ENCODE results near the gene LHPP.

The LHPP gene

DNA sequence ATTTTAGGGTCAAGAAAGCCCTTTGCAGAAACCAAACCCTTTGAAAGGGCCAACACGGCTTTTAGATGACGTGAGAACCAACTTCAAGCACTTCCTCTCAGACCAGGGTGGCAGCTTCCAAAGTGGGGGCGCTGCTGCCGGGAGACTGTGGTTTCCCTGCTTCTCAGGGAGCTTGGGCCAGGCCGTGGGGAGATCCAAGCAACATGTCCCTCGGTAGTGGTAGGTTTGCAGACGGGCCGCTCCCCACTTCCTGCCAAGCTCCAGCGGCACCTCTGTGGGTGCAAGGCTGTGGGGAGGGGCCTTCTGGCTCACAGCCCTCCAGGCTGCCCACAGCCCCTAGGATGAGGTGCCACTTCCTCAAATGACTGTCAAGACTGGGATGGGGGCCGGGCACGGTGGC lies 150.1 kb downstream of the LHPP start:
- peak; percentile 51 for DNase-seq

- DNase-seq, result peak; percentile 40
Observed at GRCh38 chr10:124612611-124613498, 151.2 kb downstream of the LHPP start.

GRCh38 chr10:124614003-124614659 lies 152.5 kb downstream of the LHPP start:
- DNase-seq, result no peak

DNA sequence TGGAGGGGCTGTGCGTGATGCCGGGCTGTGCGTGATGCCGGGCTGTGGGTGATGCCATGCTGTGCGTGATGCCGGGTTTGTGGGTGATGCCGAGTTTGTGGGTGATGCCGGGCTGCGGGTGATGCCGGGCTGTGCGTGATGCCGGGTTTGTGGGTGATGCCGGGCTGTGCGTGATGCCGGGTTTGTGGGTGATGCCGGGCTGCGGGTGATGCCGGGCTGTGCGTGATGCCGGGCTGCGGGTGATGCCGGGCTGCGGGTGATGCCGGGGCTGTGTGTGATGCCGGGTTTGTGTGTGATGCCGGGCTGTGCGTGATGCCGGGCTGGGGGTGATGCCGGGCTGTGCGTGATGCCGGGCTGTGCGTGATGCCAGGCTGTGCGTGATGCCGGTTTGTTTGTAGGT lies 153.6 kb downstream of the LHPP start:
- DNase-seq, result no peak

- no peak for DNase-seq
Observed at GRCh38 chr10:124616040-124616835, 154.6 kb downstream of the LHPP start.

DNA sequence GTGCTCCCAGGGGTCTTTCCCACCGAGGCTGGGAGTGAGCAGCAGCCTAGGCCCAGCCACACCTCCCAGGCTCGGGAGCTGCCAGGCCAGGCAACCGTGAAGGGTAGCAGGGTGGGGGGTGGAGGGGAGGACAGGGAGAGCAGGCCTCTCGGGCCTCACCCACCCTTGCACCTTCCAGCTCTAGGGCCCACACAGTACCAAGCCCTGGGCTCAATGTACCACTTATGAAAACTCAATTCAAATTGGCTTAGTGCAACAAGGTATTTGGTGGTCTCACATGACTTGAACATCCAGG lies 155.2 kb downstream of the LHPP start:
- no peak for DNase-seq

DNA sequence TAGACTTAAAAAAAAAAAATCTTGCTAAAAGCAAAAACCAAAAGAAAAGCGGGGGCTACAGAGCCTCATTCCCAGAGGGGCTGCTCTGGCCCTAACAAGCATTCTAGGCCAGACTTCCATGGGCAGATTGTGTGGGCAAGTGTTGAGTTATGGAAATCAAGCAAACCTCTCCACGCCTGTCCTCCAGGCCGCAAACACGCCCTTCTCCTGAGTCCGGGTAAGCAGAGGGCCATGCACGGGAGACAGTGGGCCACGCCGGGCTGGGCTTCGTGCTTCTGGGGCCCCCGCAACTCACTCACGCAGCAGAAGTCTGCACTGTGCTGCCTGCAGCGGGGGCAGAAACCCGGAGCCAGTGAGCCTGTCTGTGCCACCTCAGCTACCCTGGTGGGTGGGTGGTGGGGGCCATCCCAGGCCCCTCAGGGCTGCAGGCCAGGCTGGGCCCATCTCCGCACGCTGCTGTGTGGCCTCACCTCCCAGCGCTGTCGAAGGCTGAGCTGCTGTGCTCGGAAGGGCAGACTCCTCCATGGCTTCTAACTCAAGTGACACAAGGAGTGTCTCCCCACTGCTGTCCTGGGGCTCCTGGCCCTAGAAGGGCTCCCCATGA lies 156.9 kb downstream of the LHPP start:
- DNase-seq, result no peak

DNA sequence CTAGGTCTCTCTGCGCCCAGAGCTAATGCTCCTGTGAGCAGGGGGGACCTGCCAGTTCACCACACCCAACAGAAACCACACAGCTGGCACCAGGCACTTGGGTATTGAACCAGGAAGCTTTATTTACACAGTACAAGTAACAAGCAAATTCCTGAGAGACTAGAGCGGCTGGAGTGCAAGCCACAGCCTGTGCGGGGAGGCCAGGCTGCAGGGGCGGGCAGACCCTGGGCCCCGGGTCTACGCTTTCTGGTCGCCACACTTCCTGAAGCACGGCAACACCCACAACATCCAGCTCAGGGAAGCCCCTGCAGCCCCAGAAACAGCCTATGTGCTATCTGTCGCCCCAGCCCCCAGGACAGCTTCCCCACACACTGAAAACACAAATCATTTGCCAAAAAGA lies 157.6 kb downstream of the LHPP start:
- no peak for DNase-seq

- DNase-seq, result no peak
Observed at GRCh38 chr10:124619802-124620490, 158.3 kb downstream of the LHPP start.

DNA sequence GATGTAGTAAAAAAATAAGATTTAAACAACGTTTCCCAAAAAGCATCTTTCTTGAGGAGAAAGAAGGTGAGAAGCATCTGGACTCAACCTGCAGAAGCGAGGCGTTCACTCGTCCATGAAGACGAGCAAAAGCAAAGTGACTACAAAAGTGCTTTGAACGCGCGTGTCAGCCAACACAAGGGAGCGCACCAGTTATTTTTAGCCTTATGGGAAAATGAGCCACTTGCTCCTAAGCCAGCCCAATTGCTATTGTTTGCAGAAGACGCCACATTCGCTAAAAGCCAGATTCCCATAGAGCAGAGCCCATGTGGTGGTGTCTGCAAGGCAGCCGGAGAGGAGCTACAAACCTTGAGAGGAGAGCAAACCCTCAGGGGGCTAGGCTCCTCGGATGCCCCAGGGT lies 160.0 kb downstream of the LHPP start:
- DNase-seq, result no peak

GRCh38 chr10:124622158-124622557 lies 160.5 kb downstream of the LHPP start:
- no peak for DNase-seq

- no peak for DNase-seq
Observed at GRCh38 chr10:124622866-124623536, 161.4 kb downstream of the LHPP start.

GRCh38 chr10:124624006-124624405 lies 162.4 kb downstream of the LHPP start:
- DNase-seq, result no peak

DNA sequence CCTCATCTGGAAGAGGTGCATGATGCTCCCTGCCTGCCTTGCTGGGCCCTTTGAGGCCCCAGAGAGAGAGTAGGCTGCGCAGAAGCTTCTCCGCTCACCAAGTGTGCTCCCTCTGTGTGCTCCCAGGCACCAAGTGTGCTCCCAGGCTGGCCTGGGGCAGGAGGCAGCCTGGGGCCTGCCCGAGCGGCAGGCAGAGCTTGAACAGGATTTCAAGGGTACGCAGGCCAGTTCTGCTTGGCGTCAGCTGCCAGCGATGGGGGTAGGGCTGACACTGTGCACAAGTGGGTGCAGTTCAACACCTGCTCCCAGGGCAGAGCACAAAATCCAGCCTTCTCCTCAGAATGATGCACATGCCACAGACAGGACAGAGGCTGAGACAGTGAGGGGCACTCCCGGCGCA lies 162.8 kb downstream of the LHPP start:
- DNase-seq, result no peak

- no peak for DNase-seq
Observed at GRCh38 chr10:124624895-124625294, 163.3 kb downstream of the LHPP start.

GRCh38 chr10:124625831-124626238 lies 164.2 kb downstream of the LHPP start:
- DNase-seq, result no peak

GRCh38 chr10:124626759-124627380 lies 165.2 kb downstream of the LHPP start:
- DNase-seq, result peak; percentile 60

GRCh38 chr10:124627866-124628675 lies 166.4 kb downstream of the LHPP start:
- no peak for DNase-seq

DNA sequence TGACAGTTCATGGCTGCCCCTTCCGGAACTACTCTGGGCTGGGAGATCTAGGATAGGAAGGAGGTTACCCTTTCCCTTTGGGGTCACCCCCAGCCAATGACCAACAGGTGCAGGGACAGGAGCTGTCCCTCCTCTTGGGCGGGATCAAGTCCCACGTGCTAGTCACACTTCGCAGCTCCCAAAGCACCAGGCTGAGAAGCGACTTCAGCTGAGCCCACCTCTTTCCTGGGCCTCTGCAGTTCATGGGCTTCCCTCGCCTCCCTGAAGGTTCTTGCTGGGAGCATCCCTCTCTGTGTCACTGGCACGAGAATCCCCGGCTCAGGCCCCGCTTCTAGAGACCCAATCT lies 167.0 kb downstream of the LHPP start:
- no peak for DNase-seq

- DNase-seq, result no peak
Observed at GRCh38 chr10:124629415-124629814, 167.8 kb downstream of the LHPP start.

DNA sequence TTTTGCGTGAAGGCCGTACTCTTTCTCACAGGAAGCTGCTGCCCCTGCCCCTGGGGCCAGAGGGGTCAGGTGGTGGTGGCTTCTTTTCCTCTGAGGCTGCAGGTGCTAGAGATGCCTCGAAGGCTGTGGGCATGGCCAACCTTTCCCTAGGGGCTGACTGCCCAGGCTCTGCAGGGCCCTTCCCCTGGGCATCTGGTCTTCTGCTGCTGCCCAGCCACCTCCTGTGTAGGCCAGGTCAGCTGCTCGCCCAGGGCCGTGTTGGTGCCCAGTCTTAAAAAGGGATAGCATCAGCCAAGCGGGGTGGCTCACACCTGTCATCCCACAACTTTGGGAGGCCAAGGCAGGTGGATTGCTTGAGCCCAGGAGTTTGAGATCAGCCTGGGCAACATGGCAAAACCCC lies 168.2 kb downstream of the LHPP start:
- DNase-seq, result no peak

Data from activated T-cell treated with anti-CD3 and anti-CD28 coated beads, Interleukin-2, amount 50 U/mL, for 1 hour (primary cell).